K562 (cell line): Measurements from ENCODE around the gene CPPED1. TPM values are rescaled to one million over a fixed set of nuclear protein-coding genes. Genes with fewer than 3 reads are reported as not detected.

ENCODE experiments used
- ATAC-seq: fragments of 200-7000 bp; cut with Tn5 transposase; 3 replicates; pipeline ENCODE4 v1.9.1; 2020; ENCODE audit warnings: moderate library complexity
- BruUV-seq: library from RNA; stranded (reverse); fragments of 400-500 nt; replicated peaks from 2 replicates; lab custom pipeline; 2021; lab: Mats Ljungman, UMichigan
- CTCF ChIA-PET: fragments of 300-600 bp; formaldehyde crosslinking; extraction: SDS; loops from one replicate; lab custom pipeline; 2021; ENCODE audit warnings: low intra/inter-chr PET ratio; lab: Yijun Ruan, JAX
- POLR2A ChIA-PET: fragments of 300-600, 350-650 bp; sonication (Branson Sonifier 250); formaldehyde crosslinking; extraction: SDS; loops from one replicate; lab custom pipeline; 2021; ENCODE audit warnings: antibody characterized with exemption, inconsistent platforms; lab: Yijun Ruan, JAX
- DNase-seq, 4 experiments: peaks; one replicate each; pipeline versions ENCODE4 v3.0.0 to v3.0.0-alpha.2; 2011 to 2018; ENCODE audit warnings: low spot score in 3 of 4, mixed read lengths in 3 of 4; ENCODE audit errors: extremely low read depth in 1 of 4
- FAIRE-seq: peaks from 2 replicates; lab custom pipeline; 2011; peaks lifted over from hg19 to GRCh38; lab: Jason Lieb, UNC
- H2AFZ ChIP-seq: 2 replicates; pipeline ENCODE4 v1.6.0; 2011; ENCODE audit warnings: low read depth, low read length, control low read depth, inconsistent platforms
- H3K27ac ChIP-seq: fragments of 200-600 bp; 3 replicates; pipeline ENCODE4 v1.8.0; 2011; ENCODE audit warnings: low read depth, mild to moderate bottlenecking, control low read depth, inconsistent platforms, low read length, moderate library complexity, mixed read lengths; ENCODE audit errors: extremely low read depth
- H3K27me3 ChIP-seq, 2 experiments: fragments of 300-600 bp in 1 of 2; 2 replicates in 1 of 2; 3 replicates in 1 of 2; pipeline versions ENCODE4 v1.6.0 to v1.8.0; 2011; ENCODE audit warnings: inconsistent platforms in 2 of 2, low read length in 2 of 2, mild to moderate bottlenecking in 1 of 2, mixed read lengths in 1 of 2, moderate library complexity in 1 of 2; ENCODE audit not compliant: control insufficient read depth in 2 of 2, insufficient read depth in 2 of 2
- H3K36me3 ChIP-seq: fragments of 300-600 bp; 3 replicates; pipeline ENCODE4 v1.8.0; 2011; ENCODE audit warnings: mild to moderate bottlenecking, low read length, inconsistent platforms; ENCODE audit not compliant: control insufficient read depth, insufficient read depth
- H3K4me1 ChIP-seq, 2 experiments: fragments of 200-600 bp in 1 of 2; replicated peaks in 1 of 2; 2 replicates in 1 of 2; 3 replicates in 1 of 2; pipeline versions ENCODE4 v1.5.1 to v1.8.0; 2011; ENCODE audit warnings: inconsistent platforms in 2 of 2, low read length in 2 of 2, mild to moderate bottlenecking in 1 of 2, mixed read lengths in 1 of 2, moderate library complexity in 1 of 2; ENCODE audit not compliant: control insufficient read depth in 2 of 2, insufficient read depth in 2 of 2
- H3K4me2 ChIP-seq: 2 replicates; pipeline ENCODE4 v1.6.1; 2011; ENCODE audit warnings: low read length, control low read depth, inconsistent platforms, mixed read lengths; ENCODE audit not compliant: insufficient read depth
- H3K4me3 ChIP-seq: fragments of 200-600 bp; sonication (generic), shearing (Covaris generic); 2 replicates; pipeline ENCODE4 v1.5.1; 2016; ENCODE audit warnings: control low read depth, inconsistent platforms
- H3K79me2 ChIP-seq: fragments of 200-600 bp; 3 replicates; pipeline ENCODE4 v1.8.0; 2011; ENCODE audit warnings: low read length, inconsistent platforms; ENCODE audit not compliant: control insufficient read depth, insufficient read depth
- H3K9ac ChIP-seq, 2 experiments: 2 replicates each; pipeline versions ENCODE4 v1.6.0 to v1.6.1; 2011; ENCODE audit warnings: low read depth in 2 of 2, low read length in 2 of 2, control low read depth in 1 of 2, inconsistent platforms in 1 of 2, mild to moderate bottlenecking in 1 of 2, mixed read lengths in 1 of 2; ENCODE audit not compliant: insufficient read depth in 1 of 2
- H3K9me1 ChIP-seq: one replicate; pipeline ENCODE4 v1.6.0; 2011; ENCODE audit warnings: inconsistent platforms, mild to moderate bottlenecking, low read length, moderate library complexity; ENCODE audit not compliant: control insufficient read depth, insufficient read depth
- H3K9me3 ChIP-seq: replicated peaks from 2 replicates; pipeline ENCODE4 v1.5.1; 2011; ENCODE audit warnings: low read depth, low read length, inconsistent platforms; ENCODE audit not compliant: control insufficient read depth, insufficient read depth
- H4K20me1 ChIP-seq: replicated peaks from 2 replicates; pipeline ENCODE4 v1.6.1; 2011; ENCODE audit warnings: low read length, inconsistent platforms, mixed read lengths; ENCODE audit not compliant: control insufficient read depth, insufficient read depth
- CREB3 ChIP-seq: fragments of 450-650 bp; conservative IDR thresholded peaks from 2 replicates; pipeline ENCODE4 v1.6.1; 2016; ENCODE audit warnings: missing genetic modification characterization, low read depth, mild to moderate bottlenecking, missing compliant biosample characterization, moderate library complexity
- E4F1 ChIP-seq: fragments of 250-450 bp; sonication (Bioruptor Pico); IDR thresholded peaks from 2 replicates; pipeline ENCODE4 v1.5.0; 2021; ENCODE audit warnings: mild to moderate bottlenecking, borderline replicate concordance
- EP400 ChIP-seq: fragments of 450-650 bp; IDR thresholded peaks from 2 replicates; pipeline ENCODE4 v1.6.1; 2017; ENCODE audit warnings: antibody characterized with exemption, mild to moderate bottlenecking, moderate library complexity
- FOS ChIP-seq: IDR thresholded peaks from 3 replicates; pipeline ENCODE4 v1.6.1; 2011; ENCODE audit not compliant: insufficient read length; ENCODE audit errors: extremely low read depth
- RNF2 ChIP-seq: sonication (generic); IDR thresholded peaks from 2 replicates; pipeline ENCODE4 v1.6.1; 2016
- SMARCC2 ChIP-seq: fragments of 450-650 bp; IDR thresholded peaks from 2 replicates; pipeline ENCODE4 v1.6.1; 2017; ENCODE audit warnings: antibody characterized with exemption, moderate library complexity, mild to moderate bottlenecking, low read depth
- SPI1 ChIP-seq: IDR thresholded peaks from 2 replicates; pipeline ENCODE4 v1.6.1; 2011; ENCODE audit warnings: low read depth, low read length, control low read depth, borderline replicate concordance
- TCF3 ChIP-seq: sonication (generic); formaldehyde crosslinking; IDR thresholded peaks from 2 replicates; pipeline ENCODE4 v1.4.0; 2020; ENCODE audit warnings: mild to moderate bottlenecking, missing genetic modification reagents
- ZC3H11A ChIP-seq: IDR thresholded peaks from 2 replicates; pipeline ENCODE4 v1.6.1; 2012; ENCODE audit warnings: low read depth, low read length, improper control_type of control experiment
- ZNF212 ChIP-seq: fragments of 450-650 bp; formaldehyde crosslinking; IDR thresholded peaks from 2 replicates; pipeline ENCODE4 v1.4.0; 2020; ENCODE audit warnings: mild to moderate bottlenecking
- ZNF217 ChIP-seq: sonication (generic); formaldehyde crosslinking; IDR thresholded peaks from 2 replicates; pipeline ENCODE4 v1.8.0; 2022; ENCODE audit warnings: mild to moderate bottlenecking, missing genetic modification reagents
- WGBS: fragments of 100-300 bp; shearing (Covaris generic); methylation state at CpG from one replicate; pipeline ENCODE4 v1.1.6; 2016; ENCODE audit warnings: low coverage, mixed read lengths; ENCODE audit not compliant: insufficient coverage; ENCODE audit errors: missing lambda C conversion rate; 5-methylcytosine and 5-hydroxymethylcytosine counted together
- in situ Hi-C: fragments of 300-500 bp; cut with MboI; formaldehyde crosslinking; loops from 4 replicates; pipeline ENCODE4 v1.15.0; 2018; ENCODE audit warnings: inconsistent platforms, mixed read lengths
- intact Hi-C: fragments of 100-400 bp; cut with micrococcal nuclease; formaldehyde crosslinking; loops from 2 replicates; pipeline ENCODE4 v1.14.2; 2022
- polyA plus RNA-seq, 8 experiments: library from polyadenylated mRNA; depleted of rRNA in 4 of 8; stranded (reverse) in 5 of 8; unstranded in 3 of 8; fragments of >200 nt; fragmentation: Nextera tagmentation in 2 of 8; fragmentation: Illumina TruSeq in 1 of 8; extraction: Ambion mirVana in 2 of 8; extraction: Trizol in 1 of 8; gene quantifications; 2 replicates each; pipeline versions ENCODE4 v1.2.1 to v1.2.3, GENCODE V29; 2011 to 2014; ENCODE audit warnings: inconsistent platforms in 1 of 8, missing spikeins in 1 of 8
- total RNA-seq, 7 experiments: library from RNA; depleted of rRNA in 6 of 7; stranded (reverse); fragments of >200 nt in 6 of 7; fragmentation: Illumina TruSeq in 2 of 7; extraction: Trizol in 2 of 7; gene quantifications; 2 replicates each; pipeline versions ENCODE4 v1.2.1 to v1.2.3, GENCODE V29; 2011 to 2021; ENCODE audit warnings: low replicate concordance in 1 of 7
- TF ChIP-seq, protein P1 (sequence below): fragments of 200-400 bp; formaldehyde crosslinking; IDR thresholded peaks from 2 replicates; pipeline ENCODE4 v1.6.1; 2017; ENCODE audit warnings: mild to moderate bottlenecking, low read depth, low read length, moderate library complexity
- TF ChIP-seq, protein P2 (sequence below), 2 experiments: fragments of 250-450 bp in 1 of 2; fragments of 450-650 bp in 1 of 2; sonication (Bioruptor Pico) in 1 of 2; IDR thresholded peaks; 2 replicates each; pipeline versions ENCODE4 v1.6.1 to v1.8.0; 2016 to 2021; ENCODE audit warnings: mild to moderate bottlenecking in 2 of 2, moderate library complexity in 2 of 2, missing compliant biosample characterization in 1 of 2, missing genetic modification characterization in 1 of 2
- TF ChIP-seq, protein P3 (sequence below): conservative IDR thresholded peaks from 2 replicates; pipeline ENCODE4 v1.6.1; 2011; ENCODE audit warnings: low read depth, mild to moderate bottlenecking, low read length; ENCODE audit not compliant: control insufficient read depth

CPPED1 gene
- total and polyA plus RNA-seq, 9 of the 15 experiments (the other 6 are each of a cell fraction or from before 2014, with no cell fraction given) = 7.5 to 25.7 (median 16.9) TPM

DNA sequence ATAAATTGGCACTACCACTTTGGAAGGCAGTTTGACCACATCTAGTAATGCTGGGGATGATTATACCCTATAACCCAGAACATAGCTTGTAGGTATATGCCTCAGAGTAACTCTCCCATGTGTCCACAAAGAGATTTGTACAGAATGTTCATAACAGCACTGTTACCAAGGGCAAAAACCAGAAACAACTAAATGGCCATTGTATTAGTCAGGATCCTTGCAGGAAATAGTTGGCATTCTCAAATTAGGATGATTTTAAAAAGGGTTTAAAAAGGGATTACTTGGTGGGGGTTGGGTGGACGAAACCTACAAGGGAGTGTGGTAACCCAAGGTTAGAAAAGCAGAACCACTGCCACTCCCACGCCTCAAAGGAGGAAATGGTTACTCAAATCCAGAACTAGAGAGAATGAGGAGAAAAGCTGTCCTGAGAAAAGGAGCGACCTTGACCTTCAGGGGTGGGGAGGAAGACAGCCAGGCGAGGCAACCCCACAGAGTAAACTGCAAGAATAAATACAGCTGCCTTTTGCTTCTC is 2.1 kb downstream of the CPPED1 start:
- no TSS peak for BruUV-seq
- Histone ChIP-seq H3K4me3 (peak overlapping the region; percentile 66), H3K27ac (peak overlapping the region; percentile 89), H3K4me1 (peaks cover 22 to 36% of the 10 kb centered on the region in 2 experiments), H3K9me3 (no peaks in the 10 kb centered on the region), H3K79me2 (peaks cover 55% of the 10 kb centered on the region), H3K9me1 (no peaks in the 10 kb centered on the region), H2AFZ (0 out of 2 replicates have a peak overlapping the region, but pooled peaks have one; percentile 6), H4K20me1 (0 out of 2 replicates have a peak, but pooled peaks cover 2% of the 10 kb centered on the region), H3K27me3 (no peaks in the 10 kb centered on the region), H3K9ac (peak overlapping the region; percentile 77 to 80; a peak in 3 of 4 replicates), H3K4me2 (peak overlapping the region; percentile 100), H3K36me3 (no peaks in the 10 kb centered on the region)
- in situ Hi-C loops (no loop called here), intact Hi-C loops (loop anchor here (5.0 kb wide), 1 partner anchor 34 kb away; no protein-coding TSS in a partner anchor)
- WGBS = 0% methylated on average over 4 of the region's 4 CpGs
- peak; percentile 78 for FAIRE-seq
- ChIA-PET CTCF (no interaction called here), POLR2A (interaction anchor here (0.7 to 1.0 kb wide), 4 partner anchors 8 to 1303 kb away, joined by 3 read pairs; no protein-coding TSS in a partner anchor)
- peak in 3 of 4 experiments; percentile 17 to 72 (median 42) for DNase-seq
- peak; percentile 5 for ATAC-seq
- TF ChIP-seq EP400 = no peak
- TF ChIP-seq, protein P1, sequence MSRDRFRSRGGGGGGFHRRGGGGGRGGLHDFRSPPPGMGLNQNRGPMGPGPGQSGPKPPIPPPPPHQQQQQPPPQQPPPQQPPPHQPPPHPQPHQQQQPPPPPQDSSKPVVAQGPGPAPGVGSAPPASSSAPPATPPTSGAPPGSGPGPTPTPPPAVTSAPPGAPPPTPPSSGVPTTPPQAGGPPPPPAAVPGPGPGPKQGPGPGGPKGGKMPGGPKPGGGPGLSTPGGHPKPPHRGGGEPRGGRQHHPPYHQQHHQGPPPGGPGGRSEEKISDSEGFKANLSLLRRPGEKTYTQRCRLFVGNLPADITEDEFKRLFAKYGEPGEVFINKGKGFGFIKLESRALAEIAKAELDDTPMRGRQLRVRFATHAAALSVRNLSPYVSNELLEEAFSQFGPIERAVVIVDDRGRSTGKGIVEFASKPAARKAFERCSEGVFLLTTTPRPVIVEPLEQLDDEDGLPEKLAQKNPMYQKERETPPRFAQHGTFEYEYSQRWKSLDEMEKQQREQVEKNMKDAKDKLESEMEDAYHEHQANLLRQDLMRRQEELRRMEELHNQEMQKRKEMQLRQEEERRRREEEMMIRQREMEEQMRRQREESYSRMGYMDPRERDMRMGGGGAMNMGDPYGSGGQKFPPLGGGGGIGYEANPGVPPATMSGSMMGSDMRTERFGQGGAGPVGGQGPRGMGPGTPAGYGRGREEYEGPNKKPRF = no peak
- TF ChIP-seq FOS = no peak
- TF ChIP-seq CREB3 (tag) = no peak
- TF ChIP-seq E4F1 (CRISPR knock-in tag) = no peak
- no peak for TF ChIP-seq ZC3H11A
- peak; percentile 91 for TF ChIP-seq SPI1
- TF ChIP-seq SMARCC2 = peak; percentile 44; the same call in 1 of the 2 replicates
- no peak; the same call in 1 of the 2 replicates for TF ChIP-seq TCF3 (CRISPR knock-in tag)
- TF ChIP-seq, protein P2, sequence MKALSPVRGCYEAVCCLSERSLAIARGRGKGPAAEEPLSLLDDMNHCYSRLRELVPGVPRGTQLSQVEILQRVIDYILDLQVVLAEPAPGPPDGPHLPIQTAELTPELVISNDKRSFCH (CRISPR knock-in tag; IDR thresholded peaks at IDR 0.05) = no peak
- TF ChIP-seq, protein P2 (tag; IDR thresholded peaks at IDR 0.05) = no peak
- TF ChIP-seq, protein P3, sequence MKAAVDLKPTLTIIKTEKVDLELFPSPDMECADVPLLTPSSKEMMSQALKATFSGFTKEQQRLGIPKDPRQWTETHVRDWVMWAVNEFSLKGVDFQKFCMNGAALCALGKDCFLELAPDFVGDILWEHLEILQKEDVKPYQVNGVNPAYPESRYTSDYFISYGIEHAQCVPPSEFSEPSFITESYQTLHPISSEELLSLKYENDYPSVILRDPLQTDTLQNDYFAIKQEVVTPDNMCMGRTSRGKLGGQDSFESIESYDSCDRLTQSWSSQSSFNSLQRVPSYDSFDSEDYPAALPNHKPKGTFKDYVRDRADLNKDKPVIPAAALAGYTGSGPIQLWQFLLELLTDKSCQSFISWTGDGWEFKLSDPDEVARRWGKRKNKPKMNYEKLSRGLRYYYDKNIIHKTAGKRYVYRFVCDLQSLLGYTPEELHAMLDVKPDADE = no peak
- no peak for TF ChIP-seq ZNF217 (CRISPR knock-in tag)
- TF ChIP-seq ZNF212 (CRISPR knock-in tag) = no peak
- TF ChIP-seq RNF2 = peak; percentile 80; the same call in 1 of the 2 replicates
